Suprapubic skin (tissue), 4 donors: ENCODE measurements around the gene FCER2. TPM values are rescaled to one million over a fixed set of nuclear protein-coding genes. Genes with fewer than 3 reads are reported as not detected.

Experiments
- DNase-seq, 2 donors: peaks; one replicate each; pipeline ENCODE4 v3.0.0-alpha.2; 2019; ENCODE audit warnings: low spot score in 2 of 2
- H3K27ac ChIP-seq: fragments of 200-600 bp; sonication (generic); one replicate; pipeline ENCODE4 v1.5.1; 2019
- H3K27me3 ChIP-seq: fragments of 200-600 bp; sonication (generic); one replicate; pipeline ENCODE4 v1.5.1; 2019
- H3K36me3 ChIP-seq: fragments of 200-600 bp; sonication (generic); one replicate; pipeline ENCODE4 v1.5.1; 2019
- H3K4me1 ChIP-seq: fragments of 200-600 bp; sonication (generic); one replicate; pipeline ENCODE4 v1.5.1; 2019
- H3K4me3 ChIP-seq: fragments of 200-600 bp; sonication (generic); one replicate; pipeline ENCODE4 v1.5.1; 2019; ENCODE audit warnings: mild to moderate bottlenecking
- H3K9me3 ChIP-seq: fragments of 200-600 bp; sonication (generic); one replicate; pipeline ENCODE4 v1.5.1; 2019
- EP300 ChIP-seq: sonication (generic); formaldehyde crosslinking; IDR thresholded peaks from one replicate; pipeline ENCODE4 v1.6.1; 2017; ENCODE audit warnings: antibody characterized with exemption
- POLR2A ChIP-seq, 2 donors: fragments of 450-650 bp; IDR thresholded peaks; one replicate each; pipeline ENCODE4 v1.6.1; 2017; ENCODE audit warnings: antibody characterized with exemption in 2 of 2, mild to moderate bottlenecking in 2 of 2, moderate library complexity in 2 of 2
- POLR2AphosphoS5 ChIP-seq, 3 donors: sonication (generic); formaldehyde crosslinking; IDR thresholded peaks; one replicate each; pipeline ENCODE4 v1.6.1; 2017; ENCODE audit warnings: antibody characterized with exemption in 3 of 3
- WGBS: methylation state at CpG from one replicate; pipeline ENCODE4 v1.1.5; 2018; 5-methylcytosine and 5-hydroxymethylcytosine counted together
- total RNA-seq, 4 donors: library from RNA; depleted of rRNA; stranded (reverse); fragments of >200 nt; gene quantifications; one replicate each; pipeline ENCODE4 v1.1.0, GENCODE V29; 2016
- TF ChIP-seq, protein P1 (sequence below), 2 donors: fragments of 200-600 bp in 1 of 2; fragments of 450-650 bp in 1 of 2; sonication (generic) in 1 of 2; IDR thresholded peaks; one replicate each; pipeline ENCODE4 v1.5.1; 2016 to 2019; ENCODE audit warnings: antibody characterized with exemption in 2 of 2, mild to moderate bottlenecking in 1 of 2, moderate library complexity in 1 of 2

FCER2 gene
- total RNA-seq, 4 donors from 2014 or later = not detected

DNA sequence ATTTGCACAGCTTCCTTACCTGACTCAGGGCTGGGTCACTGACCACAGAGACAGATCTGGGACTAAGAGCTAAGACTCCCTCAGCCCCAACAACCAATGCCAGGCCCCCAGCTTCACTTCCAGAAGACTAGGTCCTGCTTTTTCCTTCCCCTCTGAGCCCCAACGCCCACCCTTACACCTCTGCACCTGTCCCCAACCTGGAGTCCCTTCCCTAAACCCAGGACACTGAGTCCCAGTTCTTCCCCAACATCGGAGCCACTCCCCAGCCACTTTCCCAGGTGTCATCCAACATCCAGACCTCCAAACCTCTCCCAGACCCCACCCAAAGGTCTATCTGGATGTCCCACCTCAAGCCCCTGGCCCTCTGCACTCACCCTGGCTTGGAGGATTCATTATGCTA lies 2.9 kb downstream of the FCER2 start:
- 12% methylated on average over 2 of the region's 2 CpGs for WGBS
- Histone ChIP-seq H3K4me1 (no peaks in the 10 kb centered on the region), H3K36me3 (no peaks in the 10 kb centered on the region), H3K4me3 (no peak overlapping the region), H3K9me3 (no peaks in the 10 kb centered on the region), H3K27ac (no peak overlapping the region), H3K27me3 (peaks cover 50% of the 10 kb centered on the region)
- DNase-seq = no peak
- TF ChIP-seq POLR2AphosphoS5 (IDR thresholded peaks at IDR 0.05) = no peak
- TF ChIP-seq, protein P1, sequence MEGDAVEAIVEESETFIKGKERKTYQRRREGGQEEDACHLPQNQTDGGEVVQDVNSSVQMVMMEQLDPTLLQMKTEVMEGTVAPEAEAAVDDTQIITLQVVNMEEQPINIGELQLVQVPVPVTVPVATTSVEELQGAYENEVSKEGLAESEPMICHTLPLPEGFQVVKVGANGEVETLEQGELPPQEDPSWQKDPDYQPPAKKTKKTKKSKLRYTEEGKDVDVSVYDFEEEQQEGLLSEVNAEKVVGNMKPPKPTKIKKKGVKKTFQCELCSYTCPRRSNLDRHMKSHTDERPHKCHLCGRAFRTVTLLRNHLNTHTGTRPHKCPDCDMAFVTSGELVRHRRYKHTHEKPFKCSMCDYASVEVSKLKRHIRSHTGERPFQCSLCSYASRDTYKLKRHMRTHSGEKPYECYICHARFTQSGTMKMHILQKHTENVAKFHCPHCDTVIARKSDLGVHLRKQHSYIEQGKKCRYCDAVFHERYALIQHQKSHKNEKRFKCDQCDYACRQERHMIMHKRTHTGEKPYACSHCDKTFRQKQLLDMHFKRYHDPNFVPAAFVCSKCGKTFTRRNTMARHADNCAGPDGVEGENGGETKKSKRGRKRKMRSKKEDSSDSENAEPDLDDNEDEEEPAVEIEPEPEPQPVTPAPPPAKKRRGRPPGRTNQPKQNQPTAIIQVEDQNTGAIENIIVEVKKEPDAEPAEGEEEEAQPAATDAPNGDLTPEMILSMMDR (IDR thresholded peaks at IDR 0.05) = no peak
- TF ChIP-seq EP300 = no peak
- no peak for TF ChIP-seq POLR2A (IDR thresholded peaks at IDR 0.05)

DNA sequence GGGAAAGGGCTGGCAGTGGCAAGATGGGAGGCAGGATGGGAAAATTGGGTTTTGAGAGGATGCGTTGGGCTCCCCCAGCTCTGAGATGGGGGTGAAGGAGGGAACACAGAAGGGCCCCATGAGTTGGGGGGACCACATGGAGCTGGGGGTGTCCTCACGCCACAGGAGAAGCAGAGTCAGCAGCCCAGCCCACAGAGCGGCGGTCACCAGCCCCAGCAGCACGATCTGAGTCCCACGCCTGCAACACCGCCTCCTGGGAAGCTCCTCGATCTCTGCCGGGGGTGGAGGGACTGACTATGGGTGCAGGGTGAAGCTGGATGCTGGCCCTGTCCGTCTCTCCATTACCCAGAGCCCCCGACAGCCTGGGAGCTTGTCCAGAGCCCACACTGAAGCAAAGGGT lies 3.3 kb downstream of the FCER2 start:
- DNase-seq = no peak
- H3K9me3 ChIP-seq = no peaks in the 10 kb centered on the region
- no peaks in the 10 kb centered on the region for H3K4me1 ChIP-seq
- no peak for TF ChIP-seq POLR2AphosphoS5 (IDR thresholded peaks at IDR 0.05)
- TF ChIP-seq, protein P1 (IDR thresholded peaks at IDR 0.05) = no peak
- no peak for TF ChIP-seq EP300
- no peak for TF ChIP-seq POLR2A (IDR thresholded peaks at IDR 0.05)
- no peaks in the 10 kb centered on the region for H3K36me3 ChIP-seq
- peaks cover 49% of the 10 kb centered on the region for H3K27me3 ChIP-seq
- no peak overlapping the region for H3K27ac ChIP-seq
- H3K4me3 ChIP-seq = no peak overlapping the region
- WGBS = 15% methylated on average over 9 of the region's 11 CpGs

DNA sequence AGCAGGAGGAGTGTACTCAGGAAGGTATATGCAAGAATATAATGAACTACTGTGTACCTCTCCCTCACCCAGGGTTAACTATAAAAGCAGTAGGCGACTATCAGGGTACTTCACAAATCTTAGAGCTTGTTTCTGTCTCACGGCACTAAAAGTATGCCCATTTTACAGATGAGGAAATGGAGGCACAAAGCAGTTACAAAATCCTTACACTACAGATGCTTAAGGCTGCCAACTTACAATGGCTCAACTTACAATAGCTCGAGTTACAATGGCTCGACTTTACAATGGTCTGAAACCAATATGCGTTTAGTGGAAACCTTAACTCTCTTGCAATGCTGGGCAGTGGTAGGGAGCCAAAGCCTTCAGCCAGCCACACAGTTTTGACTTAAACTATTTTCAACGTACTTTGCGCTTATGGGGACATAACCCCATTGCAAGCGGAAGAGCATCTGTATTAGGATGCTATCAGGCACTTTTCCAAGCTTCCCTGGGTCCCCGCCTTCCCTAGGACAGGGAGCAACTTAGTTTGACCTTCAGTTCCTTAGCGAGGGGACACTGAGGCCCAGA lies 4.1 kb downstream of the FCER2 start:
- TF ChIP-seq POLR2A (IDR thresholded peaks at IDR 0.05) = no peak
- no peak for TF ChIP-seq POLR2AphosphoS5 (IDR thresholded peaks at IDR 0.05)
- TF ChIP-seq EP300 = no peak
- TF ChIP-seq, protein P1 (IDR thresholded peaks at IDR 0.05) = no peak
- Histone ChIP-seq H3K36me3 (no peaks in the 10 kb centered on the region), H3K27me3 (peaks cover 45% of the 10 kb centered on the region), H3K27ac (no peak overlapping the region), H3K4me3 (no peak overlapping the region), H3K4me1 (no peaks in the 10 kb centered on the region), H3K9me3 (no peaks in the 10 kb centered on the region)
- 83% methylated on average over 10 of the region's 10 CpGs for whole genome bisulfite sequencing
- no peak for DNase-seq

DNA sequence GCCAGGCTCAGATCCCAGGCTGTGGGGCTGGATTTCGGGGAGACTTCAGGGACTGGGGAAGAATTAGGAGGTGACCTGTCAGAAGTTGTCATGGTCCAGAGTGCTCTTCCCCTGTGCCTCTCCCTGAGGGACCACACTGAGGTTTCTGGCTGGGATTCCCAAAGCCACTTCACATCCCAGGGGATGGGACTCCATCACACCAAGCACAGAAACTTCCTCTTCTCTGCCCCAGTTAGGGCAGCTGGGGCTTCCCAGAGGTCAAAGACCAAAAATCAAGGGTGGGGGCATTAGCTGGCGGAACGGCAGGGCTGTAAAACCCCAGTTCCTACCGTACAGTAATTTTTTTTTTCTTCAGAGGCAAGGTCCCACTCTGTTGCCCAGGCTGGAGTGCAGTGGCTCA lies 7.4 kb downstream of the FCER2 start:
- no peaks in the 10 kb centered on the region for H3K36me3 ChIP-seq
- 55% methylated on average over 4 of the region's 4 CpGs for WGBS
- H3K9me3 ChIP-seq = no peaks in the 10 kb centered on the region
- TF ChIP-seq, protein P1 (IDR thresholded peaks at IDR 0.05) = no peak
- TF ChIP-seq POLR2AphosphoS5 (IDR thresholded peaks at IDR 0.05) = no peak
- TF ChIP-seq POLR2A (IDR thresholded peaks at IDR 0.05) = no peak
- no peak for TF ChIP-seq EP300
- no peak for DNase-seq
- peaks cover 47% of the 10 kb centered on the region for H3K27me3 ChIP-seq
- no peak overlapping the region for H3K27ac ChIP-seq
- no peak overlapping the region for H3K4me3 ChIP-seq
- H3K4me1 ChIP-seq = no peaks in the 10 kb centered on the region

DNA sequence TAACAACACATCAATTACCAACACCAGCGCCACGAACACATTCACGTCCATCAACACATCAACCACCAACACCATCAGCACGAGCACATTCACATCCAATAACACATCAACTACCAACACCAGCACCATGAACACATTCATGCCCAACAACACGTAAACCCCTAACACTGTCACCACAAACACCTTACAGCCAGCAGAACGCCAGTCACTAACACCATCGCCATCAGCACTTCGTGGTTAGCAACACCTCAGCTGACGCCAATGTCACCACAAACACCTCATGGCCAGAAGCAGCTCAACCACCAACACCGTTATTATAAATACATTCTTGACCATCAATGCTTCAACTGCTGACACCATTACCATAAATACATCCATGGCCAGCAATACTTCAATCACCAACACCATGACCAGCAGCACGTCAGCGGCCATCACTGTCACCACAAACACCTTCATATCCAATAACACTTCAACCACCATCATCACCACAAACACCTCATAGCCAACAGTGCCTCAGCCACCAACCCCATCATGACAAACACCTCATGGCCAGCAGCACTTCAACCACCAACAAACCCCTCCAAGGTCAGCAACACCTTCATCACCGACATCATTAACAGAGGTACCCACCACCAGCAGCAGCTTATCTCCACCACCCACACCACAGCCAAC lies 9.4 kb downstream of the FCER2 start:
- Histone ChIP-seq H3K27ac (no peak overlapping the region), H3K4me1 (no peaks in the 10 kb centered on the region), H3K27me3 (peaks cover 30% of the 10 kb centered on the region), H3K36me3 (no peaks in the 10 kb centered on the region), H3K4me3 (no peak overlapping the region), H3K9me3 (no peaks in the 10 kb centered on the region)
- DNase-seq = no peak
- TF ChIP-seq, protein P1 (IDR thresholded peaks at IDR 0.05) = no peak
- TF ChIP-seq POLR2AphosphoS5 (IDR thresholded peaks at IDR 0.05) (no peak), EP300 (no peak), POLR2A (IDR thresholded peaks at IDR 0.05) (no peak)
- WGBS = 72% methylated on average over 13 of the region's 13 CpGs
